Hepatocyte (in vitro differentiated cells): Measurements from ENCODE around the gene CTBP2.

ENCODE experiments used
- CTCF ChIP-seq: fragments of 200-600 bp; sonication (generic); IDR thresholded peaks from 2 replicates; pipeline ENCODE4 v1.5.1; 2016; ENCODE audit warnings: antibody characterized with exemption, mild to moderate bottlenecking; ENCODE audit not compliant: poor library complexity
- EZH2 ChIP-seq: fragments of 200-600 bp; sonication (generic); IDR thresholded peaks from 2 replicates; pipeline ENCODE4 v1.6.1; 2016; ENCODE audit warnings: antibody characterized with exemption, mild to moderate bottlenecking, borderline replicate concordance

GRCh38 chr10:125089469-125089868 is 70.9 kb downstream of the CTBP2 start:
- TF ChIP-seq CTCF = no peak
- TF ChIP-seq EZH2 = no peak
